KMS-11 (cell line): ENCODE measurements around the gene IL19.

Source experiments
- H2AFZ ChIP-seq: fragments of 200-600 bp; sonication (generic); 2 replicates; pipeline ENCODE4 v1.6.1; 2016; ENCODE audit warnings: antibody characterized with exemption, mixed run types, low read depth
- H3K27ac ChIP-seq: fragments of 200-600 bp; sonication (generic); 2 replicates; pipeline ENCODE4 v1.6.1; 2016; ENCODE audit warnings: mild to moderate bottlenecking, mixed run types
- H3K27me3 ChIP-seq: fragments of 200-600 bp; sonication (generic); 2 replicates; pipeline ENCODE4 v1.6.1; 2017; ENCODE audit warnings: mild to moderate bottlenecking, low read depth, mixed run types, moderate library complexity; ENCODE audit not compliant: insufficient read depth
- H3K36me3 ChIP-seq: fragments of 200-600 bp; sonication (generic); 2 replicates; pipeline ENCODE4 v1.6.1; 2017; ENCODE audit warnings: mild to moderate bottlenecking, mixed run types; ENCODE audit not compliant: insufficient read depth
- H3K4me1 ChIP-seq: fragments of 200-600 bp; sonication (generic); 2 replicates; pipeline ENCODE4 v1.6.1; 2016; ENCODE audit warnings: mild to moderate bottlenecking, low read depth, mixed run types; ENCODE audit not compliant: poor library complexity, severe bottlenecking
- H3K4me2 ChIP-seq: fragments of 200-600 bp; sonication (generic); 2 replicates; pipeline ENCODE4 v1.7.0; 2016; ENCODE audit warnings: mild to moderate bottlenecking, mixed run types
- H3K4me3 ChIP-seq: fragments of 200-600 bp; sonication (generic); IDR thresholded peaks from 2 replicates; pipeline ENCODE4 v1.6.1; 2017; ENCODE audit warnings: low read depth, low read length, mixed read lengths; ENCODE audit not compliant: insufficient read depth
- H3K79me2 ChIP-seq: fragments of 200-600 bp; sonication (generic); 2 replicates; pipeline ENCODE4 v1.6.1; 2016; ENCODE audit warnings: low read depth, mixed run types; ENCODE audit not compliant: insufficient read depth
- H3K9ac ChIP-seq: fragments of 200-600 bp; sonication (generic); 2 replicates; pipeline ENCODE4 v1.6.1; 2016; ENCODE audit warnings: mild to moderate bottlenecking, mixed run types
- H4K20me1 ChIP-seq: fragments of 200-600 bp; sonication (generic); 2 replicates; pipeline ENCODE4 v1.6.1; 2016; ENCODE audit warnings: mild to moderate bottlenecking, mixed run types; ENCODE audit not compliant: insufficient read depth
- TF ChIP-seq, protein P1 (sequence below): fragments of 200-600 bp; sonication (generic); conservative IDR thresholded peaks from 2 replicates; pipeline ENCODE4 v1.6.1; 2017; ENCODE audit warnings: low read depth, mild to moderate bottlenecking, antibody characterized with exemption, low read length, moderate library complexity, mixed read lengths

IL19 gene

DNA sequence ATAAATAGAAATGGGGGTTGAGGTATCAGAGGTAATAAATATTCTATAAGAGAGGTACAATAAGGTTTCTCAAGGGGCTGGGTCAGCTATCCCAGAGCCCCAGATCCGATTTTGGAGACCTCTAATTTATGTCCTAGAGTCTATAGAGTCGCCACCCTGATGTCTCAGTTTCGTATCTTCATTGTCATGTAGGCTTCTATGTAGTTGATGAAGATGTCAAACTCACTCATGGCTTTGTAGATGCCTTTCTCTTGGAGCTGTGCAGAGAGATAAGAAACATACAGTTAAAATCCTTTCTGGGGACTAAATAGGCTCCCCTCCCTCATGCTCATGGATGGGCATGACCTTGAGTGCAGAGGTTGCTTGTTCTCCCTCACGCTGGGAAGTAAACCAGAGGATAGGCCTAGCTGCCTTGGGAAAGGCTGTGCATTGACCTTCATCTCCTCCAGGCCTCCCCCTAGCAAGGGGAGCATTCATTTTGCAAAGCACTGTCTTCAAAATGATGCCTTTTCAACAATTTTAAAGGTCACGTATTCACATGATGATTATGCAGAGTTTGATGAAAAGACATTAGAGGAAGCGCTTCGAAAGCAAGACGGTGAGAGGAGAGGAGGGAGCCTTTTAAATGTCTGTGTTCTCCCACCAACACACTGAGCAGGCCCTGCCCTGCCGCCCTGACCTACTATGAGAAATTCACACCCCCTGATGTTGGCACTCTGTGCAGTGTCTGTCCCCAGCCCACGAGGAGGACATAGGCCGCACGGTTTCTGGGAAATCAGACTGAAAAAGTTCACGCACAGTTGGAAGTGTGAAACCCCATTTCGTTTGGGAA lies 1.9 kb upstream of the IL19 start:
- Histone ChIP-seq H3K79me2 (no peaks in the 10 kb centered on the region), H3K27ac (peak overlapping the region; percentile 75), H2AFZ (0 out of 2 replicates have a peak overlapping the region, but pooled peaks have one; percentile 2), H4K20me1 (no peaks in the 10 kb centered on the region), H3K36me3 (no peaks in the 10 kb centered on the region), H3K4me3 (no peak overlapping the region), H3K4me1 (peaks cover 88% of the 10 kb centered on the region), H3K4me2 (peak overlapping the region; percentile 72), H3K9ac (peak overlapping the region; percentile 25; the same call in 1 of the 2 replicates), H3K27me3 (no peaks in the 10 kb centered on the region)
- TF ChIP-seq, protein P1, sequence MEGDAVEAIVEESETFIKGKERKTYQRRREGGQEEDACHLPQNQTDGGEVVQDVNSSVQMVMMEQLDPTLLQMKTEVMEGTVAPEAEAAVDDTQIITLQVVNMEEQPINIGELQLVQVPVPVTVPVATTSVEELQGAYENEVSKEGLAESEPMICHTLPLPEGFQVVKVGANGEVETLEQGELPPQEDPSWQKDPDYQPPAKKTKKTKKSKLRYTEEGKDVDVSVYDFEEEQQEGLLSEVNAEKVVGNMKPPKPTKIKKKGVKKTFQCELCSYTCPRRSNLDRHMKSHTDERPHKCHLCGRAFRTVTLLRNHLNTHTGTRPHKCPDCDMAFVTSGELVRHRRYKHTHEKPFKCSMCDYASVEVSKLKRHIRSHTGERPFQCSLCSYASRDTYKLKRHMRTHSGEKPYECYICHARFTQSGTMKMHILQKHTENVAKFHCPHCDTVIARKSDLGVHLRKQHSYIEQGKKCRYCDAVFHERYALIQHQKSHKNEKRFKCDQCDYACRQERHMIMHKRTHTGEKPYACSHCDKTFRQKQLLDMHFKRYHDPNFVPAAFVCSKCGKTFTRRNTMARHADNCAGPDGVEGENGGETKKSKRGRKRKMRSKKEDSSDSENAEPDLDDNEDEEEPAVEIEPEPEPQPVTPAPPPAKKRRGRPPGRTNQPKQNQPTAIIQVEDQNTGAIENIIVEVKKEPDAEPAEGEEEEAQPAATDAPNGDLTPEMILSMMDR, result no peak

DNA sequence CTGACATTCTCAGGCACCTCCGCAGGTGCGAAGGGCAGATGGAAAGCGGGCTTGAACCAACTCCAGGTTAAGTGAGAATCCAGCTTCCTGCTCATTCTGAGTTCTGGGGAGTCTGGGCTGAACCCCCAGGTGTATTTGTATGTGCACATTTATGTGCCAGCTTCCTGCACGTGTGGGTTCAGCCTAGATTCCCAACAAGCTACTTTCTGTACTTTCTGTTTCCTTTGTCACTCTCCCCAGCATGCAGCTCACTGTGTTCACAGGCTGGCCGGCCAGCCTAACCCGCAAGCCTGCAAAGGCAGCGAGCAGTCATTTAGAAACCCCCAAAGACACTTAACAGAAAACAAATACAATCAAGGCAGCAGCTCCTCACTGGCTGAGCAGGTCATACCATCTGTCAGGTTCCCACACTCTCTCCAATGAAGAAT lies 1.3 kb upstream of the IL19 start:
- Histone ChIP-seq H3K4me1 (peaks cover 95% of the 10 kb centered on the region), H3K36me3 (no peaks in the 10 kb centered on the region), H3K27me3 (no peaks in the 10 kb centered on the region), H3K79me2 (no peaks in the 10 kb centered on the region), H3K9ac (peak overlapping the region; percentile 25; the same call in 1 of the 2 replicates), H2AFZ (0 out of 2 replicates have a peak overlapping the region, but pooled peaks have one; percentile 2), H3K27ac (peak overlapping the region; percentile 75), H4K20me1 (no peaks in the 10 kb centered on the region), H3K4me3 (no peak overlapping the region), H3K4me2 (peak overlapping the region; percentile 72)
- TF ChIP-seq, protein P1, result no peak

DNA sequence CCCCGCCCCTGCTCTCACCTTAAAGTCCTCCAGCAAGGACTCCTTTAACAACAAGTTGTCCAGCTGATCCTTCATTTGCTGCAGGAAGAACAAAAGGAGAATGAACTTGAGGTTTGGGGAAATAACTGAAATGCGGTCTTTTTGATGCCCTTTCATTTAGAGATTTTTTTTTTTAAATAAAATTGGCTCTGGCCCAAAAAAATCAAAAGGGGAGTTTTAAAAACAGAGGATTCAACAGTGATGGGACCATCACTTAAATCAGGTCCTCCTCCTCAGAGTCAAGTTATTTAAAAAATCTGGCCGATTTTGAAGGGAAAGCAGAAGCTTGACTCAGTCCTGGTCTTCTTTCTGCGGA lies 742 bp downstream of the IL19 start:
- H3K9ac ChIP-seq, result no peak overlapping the region
- peak overlapping the region; percentile 72 for H3K4me2 ChIP-seq

DNA sequence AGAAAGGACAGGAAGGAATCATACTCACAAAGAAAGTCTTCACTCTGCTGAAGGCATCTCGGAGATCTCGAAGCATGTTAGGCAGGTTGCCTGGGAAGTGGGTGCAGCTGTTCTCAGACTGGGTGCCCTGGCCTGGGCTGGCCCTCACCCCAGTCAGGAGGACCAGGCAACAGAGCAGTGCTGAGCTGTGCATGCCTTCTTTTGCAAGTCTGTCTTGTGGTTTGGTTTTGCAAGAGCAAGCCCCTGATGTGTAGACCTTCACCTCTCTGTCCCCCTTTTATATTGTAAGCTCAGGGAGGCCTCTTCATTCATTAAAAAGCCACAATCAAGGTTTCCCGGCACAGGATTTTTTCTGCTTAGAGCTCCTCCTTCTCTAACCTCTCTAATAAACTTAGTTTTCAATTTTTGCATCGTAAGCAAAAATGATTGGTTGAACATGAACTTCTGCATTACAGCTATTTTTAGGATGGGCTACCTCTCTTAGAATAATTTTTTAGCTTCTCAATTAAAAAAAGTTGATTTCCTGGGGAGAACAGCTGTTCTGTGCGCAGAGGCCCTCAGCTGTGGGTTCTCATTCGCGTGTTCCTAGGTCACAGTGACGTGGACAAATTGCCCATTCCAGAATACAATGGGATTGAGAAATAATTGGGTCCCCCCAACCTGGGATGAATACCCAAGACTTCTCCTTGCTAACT lies 1.8 kb downstream of the IL19 start, which contains the start of gene IL10:
Gene IL10 (minus strand): TSS at position 252 of the 695 bp plus-strand sequence. CDS start 59 bp downstream, at position 193.
- H3K4me3 ChIP-seq, result peak within 1 kb of the TSS; percentile 9
- no peaks in the 10 kb centered on the region for H4K20me1 ChIP-seq
- no peaks in the 10 kb centered on the region for H3K27me3 ChIP-seq
- H3K79me2 ChIP-seq, result no peaks in the 10 kb centered on the region
- H3K4me1 ChIP-seq, result peaks cover 90% of the 10 kb centered on the region
- peak within 1 kb of the TSS; percentile 33 for H3K27ac ChIP-seq
- peak within 1 kb of the TSS; percentile 72 for H3K4me2 ChIP-seq
- TF ChIP-seq, protein P1, result no peak
- H3K9ac ChIP-seq, result no peak within 1 kb of the TSS
- no peaks in the 10 kb centered on the region for H3K36me3 ChIP-seq
- peak within 1 kb of the TSS; percentile 5; the same call in 1 of the 2 replicates for H2AFZ ChIP-seq

More for the DNA sequence above, 742 bp downstream of the IL19 start:
- Histone ChIP-seq H3K27me3 (no peaks in the 10 kb centered on the region), H3K4me3 (no peak overlapping the region), H3K36me3 (no peaks in the 10 kb centered on the region), H3K79me2 (no peaks in the 10 kb centered on the region), H4K20me1 (no peaks in the 10 kb centered on the region), H3K27ac (no peak overlapping the region), H2AFZ (no peak overlapping the region), H3K4me1 (peaks cover 100% of the 10 kb centered on the region)
- TF ChIP-seq, protein P1, result no peak
